K562 treated with DMSO at 1 percent for 48 hours (cell line): ENCODE data around the gene PSMD3. TPM values are rescaled to one million over a fixed set of nuclear protein-coding genes. Genes with fewer than 3 reads are reported as not detected.

ENCODE experiments used
- total RNA-seq: library from RNA; unstranded; fragments of 300-600 nt; gene quantifications from 2 replicates; pipeline ENCODE4 v1.2.3, GENCODE V29; 2022; ENCODE audit warnings: low replicate concordance; ENCODE audit errors: extremely low read depth

Gene PSMD3
- not detected in 2 replicates for total RNA-seq

DNA sequence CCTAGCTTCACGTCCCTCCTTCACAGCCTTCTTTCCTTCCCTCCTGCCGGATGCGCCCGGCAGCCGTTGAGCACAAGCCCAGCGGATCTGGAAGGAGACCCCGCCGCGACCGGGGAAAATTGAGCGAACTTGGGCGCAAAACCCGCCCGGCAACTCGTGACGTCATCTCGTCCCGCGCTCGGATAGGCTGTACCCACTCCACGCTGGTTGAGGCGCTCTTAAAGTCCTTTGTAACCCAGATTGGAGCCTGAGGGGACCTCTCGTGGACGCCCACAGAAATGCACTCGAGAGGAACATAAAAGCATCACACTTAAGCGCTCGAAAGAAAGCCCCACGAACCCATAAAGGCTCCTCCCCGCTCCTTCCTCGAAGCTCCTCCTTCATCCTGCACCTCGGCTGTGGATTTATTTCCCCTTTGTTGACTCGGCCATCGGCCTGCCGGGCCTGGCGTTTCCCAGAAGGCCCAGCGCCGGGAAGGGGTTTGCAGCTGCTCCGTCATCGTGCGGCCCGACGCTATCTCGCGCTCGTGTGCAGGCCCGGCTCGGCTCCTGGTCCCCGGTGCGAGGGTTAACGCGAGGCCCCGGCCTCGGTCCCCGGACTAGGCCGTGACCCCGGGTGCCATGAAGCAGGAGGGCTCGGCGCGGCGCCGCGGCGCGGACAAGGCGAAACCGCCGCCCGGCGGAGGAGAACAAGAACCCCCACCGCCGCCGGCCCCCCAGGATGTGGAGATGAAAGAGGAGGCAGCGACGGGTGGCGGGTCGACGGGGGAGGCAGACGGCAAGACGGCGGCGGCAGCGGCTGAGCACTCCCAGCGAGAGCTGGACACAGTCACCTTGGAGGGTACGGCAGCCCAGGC, at the start of gene PSMD3:
PSMD3 (plus strand) TSS at position 457 of the 856 bp plus-strand sequence; CDS start at position 621, 164 bp downstream.

DNA sequence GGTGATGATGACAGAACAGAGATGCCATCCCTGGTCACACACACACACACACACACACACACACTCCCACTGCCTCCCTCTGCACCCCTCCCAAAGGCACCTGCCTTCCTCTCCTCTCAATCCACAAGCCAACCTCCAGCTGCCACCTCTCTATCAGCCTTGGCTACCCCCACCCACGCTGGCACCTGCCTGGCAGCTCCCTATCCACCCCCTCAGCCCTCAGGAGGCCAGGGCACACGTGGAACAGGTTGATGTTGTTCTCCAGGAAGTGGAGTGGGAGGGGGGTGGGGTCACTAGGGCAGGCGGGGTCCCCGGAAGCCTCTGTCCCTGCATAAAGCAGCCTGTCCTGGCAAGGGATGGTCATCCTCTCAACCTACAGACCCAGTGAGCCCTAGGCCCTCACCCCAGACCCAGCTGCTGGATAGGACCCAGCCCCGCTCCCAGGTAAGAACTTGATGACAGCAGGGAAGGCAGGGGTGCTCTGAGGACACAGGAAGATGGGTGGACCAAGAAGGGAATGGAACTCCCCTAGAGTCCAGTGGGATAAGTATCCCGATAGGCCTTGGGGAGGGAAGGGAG, 17.9 kb upstream of the PSMD3 start, which contains the start of gene GSDMA:
GSDMA (plus strand) TSS at position 363 of the 579 bp plus-strand sequence. CDS start 2,684 bp downstream, outside the sequence.

DNA sequence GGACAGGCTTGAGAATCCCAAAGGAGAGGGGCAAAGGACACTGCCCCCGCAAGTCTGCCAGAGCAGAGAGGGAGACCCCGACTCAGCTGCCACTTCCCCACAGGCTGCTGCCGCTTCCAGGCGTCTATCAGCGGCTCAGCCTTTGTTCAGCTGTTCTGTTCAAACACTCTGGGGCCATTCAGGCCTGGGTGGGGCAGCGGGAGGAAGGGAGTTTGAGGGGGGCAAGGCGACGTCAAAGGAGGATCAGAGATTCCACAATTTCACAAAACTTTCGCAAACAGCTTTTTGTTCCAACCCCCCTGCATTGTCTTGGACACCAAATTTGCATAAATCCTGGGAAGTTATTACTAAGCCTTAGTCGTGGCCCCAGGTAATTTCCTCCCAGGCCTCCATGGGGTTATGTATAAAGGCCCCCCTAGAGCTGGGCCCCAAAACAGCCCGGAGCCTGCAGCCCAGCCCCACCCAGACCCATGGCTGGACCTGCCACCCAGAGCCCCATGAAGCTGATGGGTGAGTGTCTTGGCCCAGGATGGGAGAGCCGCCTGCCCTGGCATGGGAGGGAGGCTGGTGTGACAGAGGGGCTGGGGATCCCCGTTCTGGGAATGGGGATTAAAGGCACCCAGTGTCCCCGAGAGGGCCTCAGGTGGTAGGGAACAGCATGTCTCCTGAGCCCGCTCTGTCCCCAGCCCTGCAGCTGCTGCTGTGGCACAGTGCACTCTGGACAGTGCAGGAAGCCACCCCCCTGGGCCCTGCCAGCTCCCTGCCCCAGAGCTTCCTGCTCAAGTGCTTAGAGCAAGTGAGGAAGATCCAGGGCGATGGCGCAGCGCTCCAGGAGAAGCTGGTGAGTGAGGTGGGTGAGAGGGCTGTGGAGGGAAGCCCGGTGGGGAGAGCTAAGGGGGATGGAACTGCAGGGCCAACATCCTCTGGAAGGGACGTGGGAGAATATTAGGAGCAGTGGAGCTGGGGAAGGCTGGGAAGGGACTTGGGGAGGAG, 34.7 kb downstream of the PSMD3 start, which contains the start of gene CSF3:
CSF3 (plus strand) TSS at position 436 of the 993 bp plus-strand sequence; CDS start at position 471, 35 bp downstream.

Other genes with a start within 250 kb of the PSMD3 start
- not detected in 2 replicates for gene GRB7, start 242.9 kb upstream of the PSMD3 start, total RNA-seq
- gene IKZF3, start 116.5 kb upstream of the PSMD3 start, total RNA-seq, result not detected in 2 replicates
- gene ZPBP2, start 112.6 kb upstream of the PSMD3 start, total RNA-seq, result not detected in 2 replicates
- not detected in 2 replicates for gene GSDMB, start 62.2 kb upstream of the PSMD3 start, total RNA-seq
- gene ORMDL3, start 53.2 kb upstream of the PSMD3 start, total RNA-seq, result not detected in 2 replicates
- gene LRRC3C, start 53.1 kb upstream of the PSMD3 start, total RNA-seq, result not detected in 2 replicates
- not detected in 2 replicates for gene GSDMA, start 17.8 kb upstream of the PSMD3 start, total RNA-seq
- not detected in 2 replicates for gene CSF3, start 34.6 kb downstream of the PSMD3 start, total RNA-seq
- gene MED24, start 73.6 kb downstream of the PSMD3 start, total RNA-seq, result not detected in 2 replicates
- not detected in 2 replicates for gene THRA, start 82.2 kb downstream of the PSMD3 start, total RNA-seq
- not detected in 2 replicates for gene NR1D1, start 119.8 kb downstream of the PSMD3 start, total RNA-seq
- not detected in 2 replicates for gene MSL1, start 141.2 kb downstream of the PSMD3 start, total RNA-seq
- 202 TPM in 1 of 2 replicates, not detected in the other for gene CASC3, start 159.7 kb downstream of the PSMD3 start, total RNA-seq
- not detected in 2 replicates for gene RAPGEFL1, start 196.7 kb downstream of the PSMD3 start, total RNA-seq
- not detected in 2 replicates for gene WIPF2, start 238.5 kb downstream of the PSMD3 start, total RNA-seq